Activated B cell treated with CpG ODN at 0.5 μM for 24 hours (primary cell): ENCODE data around the gene SLC15A5. TPM values are rescaled to one million over a fixed set of nuclear protein-coding genes. Genes with fewer than 3 reads are reported as not detected.

Experiments
- ATAC-seq: fragments of 200-7000 bp; cut with Tn5 transposase; one replicate; pipeline ENCODE4 v1.10.0; 2021; ENCODE audit warnings: low read depth, mild to moderate bottlenecking, moderate library complexity
- CTCF ChIA-PET: fragments of 350-600 bp; sonication (Branson Sonifier 250); formaldehyde crosslinking; loops from one replicate; lab custom pipeline; 2021; ENCODE audit warnings: antibody characterized with exemption; lab: Charles Lee
- POLR2A ChIA-PET: fragments of 350-600 bp; sonication (Branson Sonifier 250); formaldehyde crosslinking; loops from one replicate; lab custom pipeline; 2021; ENCODE audit warnings: antibody characterized with exemption; lab: Charles Lee
- DNase-seq: peaks from one replicate; pipeline ENCODE4 v3.0.0; 2022
- H3K27ac Mint-ChIP-seq: one replicate; pipeline ENCODE4 v1.8.0; 2020; ENCODE audit warnings: mixed read lengths
- H3K27me3 Mint-ChIP-seq: one replicate; pipeline ENCODE4 v1.8.0; 2021; ENCODE audit warnings: mixed read lengths
- H3K36me3 Mint-ChIP-seq: one replicate; pipeline ENCODE4 v1.8.0; 2021; ENCODE audit warnings: low read depth, mixed read lengths
- H3K4me1 Mint-ChIP-seq: one replicate; pipeline ENCODE4 v1.8.0; 2021; ENCODE audit warnings: mixed read lengths
- H3K4me3 Mint-ChIP-seq: one replicate; pipeline ENCODE4 v1.8.0; 2020; ENCODE audit warnings: mild to moderate bottlenecking, mixed read lengths
- H3K9me3 Mint-ChIP-seq: one replicate; pipeline ENCODE4 v1.8.0; 2020; ENCODE audit warnings: mixed read lengths
- CTCF ChIP-seq: fragments of 200-600 bp; IDR thresholded peaks from one replicate; pipeline ENCODE4 v1.8.0; 2022; ENCODE audit warnings: antibody characterized with exemption, mild to moderate bottlenecking
- intact Hi-C: fragments of 100-400 bp; cut with micrococcal nuclease; formaldehyde crosslinking; loops from one replicate; pipeline ENCODE4 v1.15.1; 2024
- total RNA-seq: library from RNA; stranded (reverse); gene quantifications from 2 replicates; pipeline ENCODE4 v1.2.3, GENCODE V29; 2022

SLC15A5 gene
- total RNA-seq, 1 donor from 2014 or later = not detected

- H3K27ac Mint-ChIP-seq = no peak overlapping the region
- no peaks in the 10 kb centered on the region for H3K27me3 Mint-ChIP-seq
- no peak for TF ChIP-seq CTCF
- no peak overlapping the region for H3K4me3 Mint-ChIP-seq
- intact Hi-C loops = no loop called here
- H3K36me3 Mint-ChIP-seq = no peaks in the 10 kb centered on the region
- H3K9me3 Mint-ChIP-seq = peaks cover 8% of the 10 kb centered on the region
- ATAC-seq (no peak), DNase-seq (no peak)
- POLR2A ChIA-PET = no interaction called here
- CTCF ChIA-PET = no interaction called here
- no peaks in the 10 kb centered on the region for H3K4me1 Mint-ChIP-seq
Observed at GRCh38 chr12:16285586-16285985, 8.1 kb upstream of the SLC15A5 start.

GRCh38 chr12:16282978-16283377 is 5.5 kb upstream of the SLC15A5 start:
- no peak overlapping the region for H3K27ac Mint-ChIP-seq
- intact Hi-C loops = no loop called here
- DNase-seq (no peak), ATAC-seq (no peak)
- H3K9me3 Mint-ChIP-seq = peaks cover 8% of the 10 kb centered on the region
- POLR2A ChIA-PET = no interaction called here
- H3K36me3 Mint-ChIP-seq = no peaks in the 10 kb centered on the region
- no peak for TF ChIP-seq CTCF
- no peak overlapping the region for H3K4me3 Mint-ChIP-seq
- CTCF ChIA-PET = no interaction called here
- H3K27me3 Mint-ChIP-seq = no peaks in the 10 kb centered on the region
- no peaks in the 10 kb centered on the region for H3K4me1 Mint-ChIP-seq

DNA sequence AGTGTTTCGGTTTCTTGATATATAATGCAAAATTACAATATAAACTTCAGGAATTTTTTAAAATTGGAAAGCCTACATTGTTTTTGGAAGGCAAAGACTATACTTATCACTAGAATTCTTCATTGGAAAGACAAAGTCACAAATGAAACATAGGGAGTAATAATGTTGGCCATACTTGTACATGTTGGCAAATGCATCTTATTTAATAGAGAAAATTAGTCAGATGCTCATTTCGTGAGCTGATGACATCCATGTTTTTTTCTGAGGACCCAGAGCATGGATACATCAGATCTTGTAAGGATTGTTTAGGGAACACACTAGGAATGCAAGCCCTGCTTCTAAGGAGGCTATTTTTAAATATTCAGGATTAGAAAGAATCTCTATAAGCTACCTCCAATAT is 4.6 kb upstream of the SLC15A5 start:
- Mint-ChIP-seq H3K36me3 (no peaks in the 10 kb centered on the region), H3K9me3 (peaks cover 8% of the 10 kb centered on the region), H3K27me3 (no peaks in the 10 kb centered on the region), H3K27ac (no peak overlapping the region), H3K4me3 (no peak overlapping the region), H3K4me1 (no peaks in the 10 kb centered on the region)
- ChIA-PET POLR2A (no interaction called here), CTCF (no interaction called here)
- no peak for TF ChIP-seq CTCF
- intact Hi-C loops = no loop called here
- ATAC-seq (no peak), DNase-seq (no peak)

- no peak for TF ChIP-seq CTCF
- Mint-ChIP-seq H3K27ac (no peak overlapping the region), H3K9me3 (peaks cover 8% of the 10 kb centered on the region), H3K4me1 (no peaks in the 10 kb centered on the region), H3K27me3 (no peaks in the 10 kb centered on the region), H3K36me3 (no peaks in the 10 kb centered on the region), H3K4me3 (no peak overlapping the region)
- CTCF ChIA-PET = no interaction called here
- ATAC-seq (no peak), DNase-seq (no peak)
- POLR2A ChIA-PET = no interaction called here
- intact Hi-C loops = no loop called here
Observed at GRCh38 chr12:16281157-16281556, 3.7 kb upstream of the SLC15A5 start.

- ATAC-seq = no peak
- TF ChIP-seq CTCF = no peak
- no peak for DNase-seq
- CTCF ChIA-PET = no interaction called here
- Mint-ChIP-seq H3K36me3 (no peaks in the 10 kb centered on the region), H3K27me3 (no peaks in the 10 kb centered on the region), H3K4me3 (no peak overlapping the region), H3K27ac (no peak overlapping the region), H3K4me1 (no peaks in the 10 kb centered on the region), H3K9me3 (no peaks in the 10 kb centered on the region)
- POLR2A ChIA-PET = no interaction called here
- intact Hi-C loops = no loop called here
Observed at GRCh38 chr12:16272222-16272621, 5.3 kb downstream of the SLC15A5 start.
